Kidney epithelial cell (primary cell): ENCODE measurements around the gene ADRA2C. TPM values are rescaled to one million over a fixed set of nuclear protein-coding genes. Genes with fewer than 3 reads are reported as not detected.

ENCODE experiments used
- DNase-seq: peaks from one replicate; pipeline ENCODE4 v3.0.0-alpha.2; 2010; ENCODE audit warnings: low read depth
- H3K27me3 ChIP-seq: 2 replicates; pipeline ENCODE4 v1.6.0; 2011; ENCODE audit warnings: low read length; ENCODE audit not compliant: control insufficient read depth, insufficient read depth
- H3K36me3 ChIP-seq: 2 replicates; pipeline ENCODE4 v1.5.1; 2011; ENCODE audit warnings: low read length; ENCODE audit not compliant: control insufficient read depth, insufficient read depth
- H3K4me3 ChIP-seq: 2 replicates; pipeline ENCODE4 v1.5.1; 2011; ENCODE audit warnings: low read depth, mild to moderate bottlenecking, control low read depth, low read length
- CTCF ChIP-seq: IDR thresholded peaks from 2 replicates; pipeline ENCODE4 v1.5.1; 2011; ENCODE audit warnings: mild to moderate bottlenecking, moderate library complexity, low read length, control low read depth, inconsistent platforms; ENCODE audit not compliant: insufficient read depth, poor library complexity, severe bottlenecking
- total RNA-seq: library from RNA; depleted of rRNA; stranded (reverse); fragments of >200 nt; gene quantifications from 2 replicates; pipeline ENCODE4 v1.2.3, GENCODE V29; 2015

Gene ADRA2C
- total RNA-seq, 1 donor from 2014 or later: 1.0 TPM

GRCh38 chr4:3771164-3771809 lies 5.1 kb downstream of the ADRA2C start:
- H3K4me3 ChIP-seq: no peak overlapping the region
- no peak for TF ChIP-seq CTCF
- peaks cover 56% of the 10 kb centered on the region for H3K27me3 ChIP-seq
- no peaks in the 10 kb centered on the region for H3K36me3 ChIP-seq
- DNase-seq: no peak

GRCh38 chr4:3771939-3772495 lies 5.8 kb downstream of the ADRA2C start:
- H3K36me3 ChIP-seq: no peaks in the 10 kb centered on the region
- H3K4me3 ChIP-seq: no peak overlapping the region
- TF ChIP-seq CTCF: no peak
- no peak for DNase-seq
- peaks cover 51% of the 10 kb centered on the region for H3K27me3 ChIP-seq

GRCh38 chr4:3772632-3773031 lies 6.4 kb downstream of the ADRA2C start:
- Histone ChIP-seq H3K36me3 (no peaks in the 10 kb centered on the region), H3K27me3 (peaks cover 47% of the 10 kb centered on the region), H3K4me3 (no peak overlapping the region)
- no peak for DNase-seq
- TF ChIP-seq CTCF: no peak

- Histone ChIP-seq H3K36me3 (no peaks in the 10 kb centered on the region), H3K4me3 (no peak overlapping the region), H3K27me3 (peaks cover 38% of the 10 kb centered on the region)
- no peak for TF ChIP-seq CTCF
- no peak for DNase-seq
Observed at GRCh38 chr4:3773552-3774001, 7.4 kb downstream of the ADRA2C start.

GRCh38 chr4:3774253-3774883 lies 8.2 kb downstream of the ADRA2C start:
- H3K4me3 ChIP-seq: no peak overlapping the region
- H3K36me3 ChIP-seq: no peaks in the 10 kb centered on the region
- no peak for DNase-seq
- no peak for TF ChIP-seq CTCF
- peaks cover 30% of the 10 kb centered on the region for H3K27me3 ChIP-seq
